Ecto neural progenitor cell (in vitro differentiated cells): ENCODE measurements around the gene XPR1.
"Not testable (repeated sequence)": the region's sequence is repeated elsewhere in the genome, so short reads cannot be mapped to it uniquely, and the experiment has no call there.

Experiments
- DNase-seq: peaks from one replicate; pipeline ENCODE4 v3.0.0-alpha.2; 2018; ENCODE audit warnings: low spot score

Gene XPR1

GRCh38 chr1:180644526-180645192 lies 12.8 kb downstream of the XPR1 start:
- DNase-seq = no peak

- not testable (repeated sequence) for DNase-seq
These were observed 13.4 kb downstream of the XPR1 start for GRCh38 chr1:180645261-180645660.

GRCh38 chr1:180646093-180646492 lies 14.3 kb downstream of the XPR1 start:
- no peak for DNase-seq

GRCh38 chr1:180646547-180646946 lies 14.7 kb downstream of the XPR1 start:
- no peak for DNase-seq

- DNase-seq = no peak
These were observed 21.0 kb downstream of the XPR1 start for GRCh38 chr1:180652792-180653191.

GRCh38 chr1:180662709-180663108 lies 30.9 kb downstream of the XPR1 start:
- no peak for DNase-seq

- no peak for DNase-seq
These were observed 38.9 kb downstream of the XPR1 start for GRCh38 chr1:180670681-180671080.

- DNase-seq = no peak
These were observed 40.3 kb downstream of the XPR1 start for GRCh38 chr1:180672105-180672504.

GRCh38 chr1:180672505-180672904 lies 40.7 kb downstream of the XPR1 start:
- DNase-seq = no peak

GRCh38 chr1:180674603-180675530 lies 43.0 kb downstream of the XPR1 start:
- no peak for DNase-seq

GRCh38 chr1:180675586-180675985 lies 43.8 kb downstream of the XPR1 start:
- DNase-seq = no peak

- DNase-seq = no peak
These were observed 48.8 kb downstream of the XPR1 start for GRCh38 chr1:180680558-180681144.

GRCh38 chr1:180683117-180683516 lies 51.3 kb downstream of the XPR1 start:
- not testable (repeated sequence) for DNase-seq

GRCh38 chr1:180691322-180691913 lies 59.6 kb downstream of the XPR1 start:
- DNase-seq = no peak

- no peak for DNase-seq
These were observed 61.9 kb downstream of the XPR1 start for GRCh38 chr1:180693564-180694244.

- no peak for DNase-seq
These were observed 63.5 kb downstream of the XPR1 start for GRCh38 chr1:180695282-180695681.

GRCh38 chr1:180696361-180696760 lies 64.5 kb downstream of the XPR1 start:
- no peak for DNase-seq

- no peak for DNase-seq
These were observed 66.8 kb downstream of the XPR1 start for GRCh38 chr1:180698580-180698979.

GRCh38 chr1:180702376-180702775 lies 70.6 kb downstream of the XPR1 start:
- DNase-seq = not testable (repeated sequence)

GRCh38 chr1:180710746-180711145 lies 78.9 kb downstream of the XPR1 start:
- not testable (repeated sequence) for DNase-seq

GRCh38 chr1:180711260-180711659 lies 79.4 kb downstream of the XPR1 start:
- not testable (repeated sequence) for DNase-seq

- no peak for DNase-seq
These were observed 88.9 kb downstream of the XPR1 start for GRCh38 chr1:180720753-180721152.
